GM19328 (cell line): ENCODE results near the gene SPRY4.
"Not testable (repeated sequence)": the region's sequence is repeated elsewhere in the genome, so short reads cannot be mapped to it uniquely, and the experiment has no call there.

ENCODE experiments used
- ATAC-seq: cut with Tn5 transposase; IDR thresholded peaks from one replicate; pipeline ENCODE4 v1.9.1; 2021; ENCODE audit warnings: mild to moderate bottlenecking, moderate library complexity; ENCODE audit not compliant: unreplicated experiment

SPRY4 gene

DNA sequence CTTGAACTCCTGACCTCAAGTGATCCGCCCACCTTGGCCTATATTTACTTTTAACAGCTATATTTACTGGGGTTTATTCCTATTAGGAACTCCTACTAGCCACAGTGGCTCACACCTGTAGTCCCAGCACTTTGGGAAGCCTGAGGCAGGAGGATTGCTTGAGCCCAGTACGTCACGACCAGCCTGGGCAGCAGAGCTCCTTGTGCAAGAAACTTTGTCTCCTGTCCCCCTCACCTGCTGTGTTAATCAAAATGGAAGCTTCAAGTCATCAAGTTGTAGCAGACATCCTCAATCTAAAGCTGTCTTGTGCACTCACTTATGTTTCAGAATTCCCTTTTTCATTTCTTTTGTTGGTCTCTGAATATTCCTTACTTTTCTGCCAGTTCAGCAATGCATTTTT is 15.0 kb upstream of the SPRY4 start:
- ATAC-seq, result no peak

GRCh38 chr5:142334538-142334937 is 9.7 kb upstream of the SPRY4 start:
- ATAC-seq, result no peak

GRCh38 chr5:142333749-142334148 is 8.9 kb upstream of the SPRY4 start:
- ATAC-seq, result not testable (repeated sequence)

DNA sequence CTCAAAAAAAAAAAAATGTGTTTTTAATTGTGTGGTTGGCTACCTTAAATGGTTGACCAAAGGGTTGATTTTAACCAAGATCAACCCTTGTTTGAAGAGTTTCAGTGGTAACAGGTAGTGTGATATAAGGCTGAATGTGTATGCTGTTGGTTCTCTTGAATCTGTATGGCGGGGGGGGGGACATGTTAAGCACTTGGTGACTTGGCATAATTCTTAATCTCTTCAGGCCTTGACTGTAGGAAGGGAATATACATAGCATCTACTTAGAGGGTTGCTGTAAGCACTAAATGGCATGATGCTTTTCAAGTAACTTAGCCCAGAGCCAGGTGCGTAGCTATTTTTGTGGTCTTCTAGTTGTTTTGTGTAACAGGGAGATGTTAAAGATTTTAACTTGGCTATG is 5.6 kb upstream of the SPRY4 start:
- ATAC-seq, result no peak

- no peak for ATAC-seq
Measured at GRCh38 chr5:142330026-142330425, 5.2 kb upstream of the SPRY4 start.

DNA sequence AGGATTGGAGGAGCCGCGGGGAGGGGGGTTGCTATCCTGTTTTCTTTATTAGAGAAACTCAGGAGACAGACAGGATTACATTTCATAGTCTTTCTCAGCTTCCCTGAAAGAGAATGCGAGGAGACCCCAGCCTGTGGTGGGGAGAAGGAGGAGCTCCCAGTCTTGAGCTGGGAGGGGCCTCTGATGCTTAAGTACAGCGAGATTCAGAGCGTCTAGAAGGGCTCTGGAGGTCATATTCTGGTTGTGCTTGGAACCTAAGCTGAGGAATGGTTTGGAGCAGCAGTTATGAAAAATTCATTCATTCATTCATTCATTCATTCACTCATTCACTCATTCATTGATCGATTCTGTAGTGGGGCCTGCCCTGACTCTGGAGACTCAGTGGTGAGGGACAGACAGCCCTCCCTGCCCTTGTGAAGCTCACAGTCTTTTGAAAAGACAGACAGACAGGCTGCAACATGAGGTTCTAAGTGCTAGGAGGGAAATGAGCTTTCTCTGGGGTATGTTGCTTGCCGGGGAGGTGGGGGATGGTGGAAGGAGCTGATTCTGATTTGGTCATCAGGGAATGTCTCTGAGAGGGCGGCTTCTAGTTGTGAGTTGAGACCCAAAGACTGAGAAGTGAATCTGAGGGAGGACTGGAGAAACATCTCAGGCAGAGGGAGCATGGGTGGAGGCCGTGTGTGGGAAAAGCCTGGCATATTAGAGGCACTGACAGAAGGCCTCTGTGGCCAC is 2.5 kb upstream of the SPRY4 start:
- no peak for ATAC-seq

DNA sequence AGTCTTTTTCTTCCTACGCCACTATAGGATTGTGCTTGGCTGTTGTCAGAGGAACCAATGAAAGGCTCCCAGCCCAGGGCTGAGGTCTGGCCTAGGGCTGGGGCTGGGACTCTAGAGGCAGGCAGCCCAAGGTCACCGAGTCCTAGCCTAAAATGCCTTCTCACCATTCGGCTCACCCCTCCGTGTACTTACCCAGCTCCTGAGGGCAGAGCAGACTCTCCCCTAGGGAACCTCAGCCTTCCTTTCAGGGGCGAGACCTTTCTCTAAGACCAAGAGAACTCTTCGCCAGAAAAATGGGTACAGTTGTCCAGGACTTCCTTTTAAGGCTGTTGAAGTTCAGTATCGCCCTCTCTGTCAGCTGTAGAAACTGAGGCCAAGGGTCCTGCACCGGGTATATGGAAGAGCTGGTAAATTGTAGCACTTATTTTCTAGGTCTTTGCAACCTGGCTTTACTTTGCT is 1.7 kb upstream of the SPRY4 start:
- ATAC-seq, result no peak

GRCh38 chr5:142325725-142326479 is 1.1 kb upstream of the SPRY4 start:
- ATAC-seq, result no peak

GRCh38 chr5:142324136-142324870 is 518 bp downstream of the SPRY4 start:
- ATAC-seq, result peak; percentile 24

- ATAC-seq, result no peak
Measured at GRCh38 chr5:142323480-142324135, 1.2 kb downstream of the SPRY4 start.

GRCh38 chr5:142322747-142323479 is 1.9 kb downstream of the SPRY4 start:
- no peak for ATAC-seq

GRCh38 chr5:142322403-142322746 is 2.4 kb downstream of the SPRY4 start:
- no peak for ATAC-seq

- ATAC-seq, result no peak
Measured at GRCh38 chr5:142320851-142321560, 3.8 kb downstream of the SPRY4 start.

- ATAC-seq, result no peak
Measured at GRCh38 chr5:142320430-142320738, 4.4 kb downstream of the SPRY4 start.

DNA sequence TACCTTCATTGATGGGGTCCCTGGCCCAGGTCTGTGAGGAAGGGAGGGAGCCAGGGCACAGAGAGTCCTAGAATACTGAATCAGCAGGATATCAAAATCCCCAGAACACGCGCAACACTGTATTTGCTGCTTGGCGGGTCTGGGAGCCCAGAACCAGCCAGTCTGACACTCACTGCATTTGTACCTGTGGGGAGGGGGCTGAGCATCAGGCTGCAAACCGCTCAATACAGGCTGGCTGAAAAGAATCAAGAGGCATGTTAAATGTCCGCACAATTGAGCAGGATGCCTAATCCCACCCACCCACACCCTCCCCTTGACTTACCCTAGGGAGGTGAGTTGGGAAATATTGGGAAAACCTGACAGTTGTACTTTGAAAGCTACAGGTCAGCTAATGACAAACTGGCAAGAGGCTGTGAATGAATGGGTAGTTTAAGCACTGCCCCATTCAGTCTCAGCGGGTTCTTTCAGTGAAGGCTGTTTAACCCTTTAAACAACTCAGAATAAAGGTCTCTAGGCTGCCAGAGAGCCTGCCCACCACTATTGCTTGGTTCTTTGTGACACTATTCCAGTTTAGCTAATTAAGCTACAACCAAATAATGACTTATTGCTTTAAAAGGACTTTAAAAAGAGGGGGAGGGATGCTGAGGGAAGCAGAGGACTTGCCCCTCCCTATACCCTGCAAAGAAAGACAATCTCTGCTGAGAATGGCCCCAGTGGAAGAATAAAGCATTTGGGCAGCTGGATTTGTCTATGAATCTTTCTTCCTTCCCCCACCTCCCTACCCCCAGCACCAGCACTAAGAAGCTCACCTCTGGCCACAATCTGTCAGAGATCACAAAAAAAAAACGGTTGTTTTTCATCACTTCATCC is 5.0 kb downstream of the SPRY4 start:
- no peak for ATAC-seq

DNA sequence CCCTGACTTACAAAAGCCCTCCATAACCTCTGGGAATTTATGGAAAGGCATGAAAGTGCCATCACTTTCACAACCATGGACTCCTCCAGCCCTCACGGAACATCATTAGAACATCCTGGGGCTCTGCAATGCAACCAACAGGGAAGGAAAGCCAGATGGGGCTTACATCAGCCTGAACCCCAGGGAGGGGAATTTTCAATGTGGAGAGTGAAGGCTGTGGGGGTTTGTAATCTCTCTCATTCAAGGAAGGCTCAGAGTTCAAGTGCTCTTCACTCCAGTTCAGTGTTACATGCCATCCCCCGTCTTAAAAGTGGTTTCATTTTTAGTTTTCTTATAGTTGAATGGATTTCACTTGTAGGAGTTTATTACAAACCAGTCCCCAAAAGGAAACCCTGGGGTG is 5.7 kb downstream of the SPRY4 start:
- no peak for ATAC-seq

- no peak for ATAC-seq
Measured at GRCh38 chr5:142317753-142318152, 7.1 kb downstream of the SPRY4 start.

DNA sequence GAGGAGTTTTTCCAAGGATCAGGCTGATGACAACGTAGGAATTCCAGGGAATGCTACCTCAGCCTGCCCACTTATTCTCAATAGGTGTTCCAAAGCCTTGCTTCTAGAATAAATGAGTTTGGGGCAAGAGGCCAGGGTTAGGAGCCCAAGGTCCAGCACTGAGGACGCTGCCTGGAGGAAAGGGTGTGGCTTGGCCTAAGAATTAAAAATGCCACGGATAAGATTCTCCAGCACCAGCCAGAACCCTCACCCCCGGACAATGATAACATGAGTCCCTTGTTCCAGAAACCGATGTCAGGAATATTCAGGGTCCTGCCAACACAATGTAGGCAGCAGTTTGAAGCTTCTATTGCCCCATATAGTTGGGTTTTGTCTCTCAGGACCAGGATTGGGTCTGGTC is 7.6 kb downstream of the SPRY4 start:
- no peak for ATAC-seq

DNA sequence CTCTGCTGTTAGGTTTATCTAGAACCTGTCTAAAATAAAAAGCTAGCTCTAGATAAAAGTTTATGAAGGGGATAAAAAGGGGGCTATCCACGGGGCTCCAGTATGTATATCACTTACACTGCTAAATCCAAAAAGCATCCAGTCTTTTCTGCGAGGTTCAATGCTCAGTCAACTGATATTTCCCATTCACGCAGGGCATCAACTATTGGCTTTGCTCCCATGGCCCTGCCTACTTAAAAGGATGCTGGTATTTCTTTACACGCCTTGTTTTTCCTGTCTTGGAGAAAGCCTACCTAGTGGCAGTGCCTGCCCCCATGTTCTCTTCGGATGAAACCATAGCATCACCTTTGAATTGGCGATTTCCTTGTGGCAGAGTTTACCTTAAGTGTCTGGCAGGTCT is 8.1 kb downstream of the SPRY4 start:
- ATAC-seq, result no peak
